Measurements from ENCODE around the gene SETBP1.

The SETBP1 gene

DNA sequence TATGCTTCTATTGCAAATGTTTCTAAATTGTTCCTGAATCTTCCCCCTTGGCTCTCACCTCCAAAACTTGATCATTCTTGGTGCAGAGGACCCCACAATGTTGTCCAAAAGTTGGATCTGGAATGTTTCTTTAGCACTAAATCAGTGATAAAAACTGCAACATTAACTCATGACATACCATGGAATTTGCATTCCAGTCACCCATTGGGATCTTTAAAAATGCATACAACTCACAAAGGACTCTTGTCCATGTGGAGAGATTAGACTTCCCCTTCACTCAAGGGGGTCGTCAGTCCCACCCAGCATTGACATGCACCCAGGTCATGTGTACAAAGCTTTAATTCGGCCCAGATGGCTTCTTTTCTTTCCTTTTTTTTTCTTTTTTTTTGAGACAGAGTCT, 169.3 kb downstream of the SETBP1 start:
- no peak for DNase-seq

DNA sequence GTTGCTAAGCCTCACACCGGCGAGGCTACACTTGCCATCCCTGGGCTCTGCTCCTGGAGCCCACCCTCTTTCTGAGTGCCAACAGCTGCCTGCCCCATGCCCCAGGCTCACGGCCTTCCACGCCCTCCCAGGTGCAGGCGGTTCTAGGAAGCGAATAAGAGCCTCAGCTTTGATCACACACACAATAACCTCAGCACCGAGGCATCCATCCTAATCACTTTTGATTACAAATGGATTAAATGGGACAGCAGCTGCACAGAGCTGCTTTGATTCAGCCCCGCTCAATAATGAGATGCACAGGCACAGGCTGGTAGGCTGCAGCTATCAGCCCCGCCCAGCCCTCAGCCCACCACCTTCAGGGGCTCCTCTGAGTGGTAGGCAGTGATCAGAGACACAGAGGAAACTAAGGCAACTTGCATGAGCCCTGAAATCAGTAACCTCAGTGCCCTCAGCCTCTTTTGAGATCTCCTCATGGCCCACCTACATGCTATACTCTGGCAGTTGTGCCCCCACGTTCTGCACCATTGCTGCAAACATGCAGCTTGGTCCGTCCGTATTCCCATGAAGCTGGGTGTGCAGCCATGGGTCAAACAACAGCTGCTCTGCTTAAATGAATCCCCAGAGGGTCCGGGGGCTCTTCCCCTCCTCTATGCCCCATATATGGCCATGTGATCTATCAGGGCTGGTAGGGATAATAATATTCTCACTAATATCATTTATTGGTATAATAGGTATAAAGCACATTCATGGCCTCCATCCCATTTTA, 171.4 kb downstream of the SETBP1 start:
- no peak for DNase-seq

GRCh38 chr18:44852818-44853217, 172.1 kb downstream of the SETBP1 start:
- DNase-seq: no peak

DNA sequence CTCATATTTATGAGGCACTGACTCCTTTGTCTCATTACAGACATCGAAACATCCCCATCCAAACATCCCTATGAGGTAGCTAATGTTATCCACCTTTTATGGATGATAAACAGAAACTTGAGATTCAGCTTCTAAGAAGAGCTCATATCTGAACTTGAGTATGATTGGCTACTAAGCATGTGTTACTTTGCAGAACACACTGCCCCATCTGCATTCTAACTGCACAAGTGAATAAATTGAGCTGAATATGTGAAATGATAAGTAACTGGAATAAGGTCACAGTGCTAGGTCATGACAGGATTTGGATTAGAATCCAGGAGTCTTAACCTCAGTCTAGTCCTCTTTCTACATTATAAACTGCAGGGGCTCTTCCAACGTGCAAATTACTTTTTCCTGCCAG, 172.7 kb downstream of the SETBP1 start:
- DNase-seq: no peak

DNA sequence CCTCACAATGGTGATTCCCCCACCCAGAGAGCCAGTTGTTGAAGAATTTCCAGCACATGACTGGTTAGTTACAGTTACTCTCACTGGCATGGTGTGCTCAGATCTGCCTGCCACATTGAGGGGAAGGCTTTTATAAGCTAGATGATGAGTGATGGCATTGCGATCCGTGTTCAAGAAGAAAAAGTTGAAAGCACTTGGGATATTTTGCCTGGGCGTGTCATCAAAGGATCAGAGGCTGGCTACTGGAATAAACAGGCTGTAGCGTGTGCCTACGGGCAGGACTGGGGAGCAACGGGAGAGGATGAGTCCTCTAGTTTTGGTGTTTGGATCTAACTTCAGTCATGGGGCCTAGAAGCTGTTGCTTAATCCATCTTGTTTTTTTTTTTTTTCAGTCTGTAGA, 175.0 kb downstream of the SETBP1 start:
- no peak for DNase-seq

DNA sequence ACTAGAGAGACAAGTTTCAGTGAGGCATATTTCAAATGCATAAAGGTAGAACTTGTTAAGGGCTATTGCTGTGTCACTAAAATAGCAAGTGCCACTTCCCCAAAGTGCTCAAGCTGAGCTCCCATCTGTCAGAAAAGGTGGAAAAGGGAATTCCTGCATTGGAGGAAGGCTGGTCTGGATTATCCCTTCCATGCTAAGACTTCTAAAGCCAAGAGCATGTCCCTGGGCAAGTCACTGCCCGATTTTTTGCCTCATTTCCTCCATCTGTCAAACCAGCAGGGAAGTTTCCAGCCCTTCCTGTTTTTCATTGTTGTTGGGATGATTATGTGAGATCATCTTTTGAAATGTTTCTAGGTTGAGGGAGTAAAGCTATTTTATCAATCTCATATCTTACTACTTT, 175.5 kb downstream of the SETBP1 start:
- no peak for DNase-seq

DNA sequence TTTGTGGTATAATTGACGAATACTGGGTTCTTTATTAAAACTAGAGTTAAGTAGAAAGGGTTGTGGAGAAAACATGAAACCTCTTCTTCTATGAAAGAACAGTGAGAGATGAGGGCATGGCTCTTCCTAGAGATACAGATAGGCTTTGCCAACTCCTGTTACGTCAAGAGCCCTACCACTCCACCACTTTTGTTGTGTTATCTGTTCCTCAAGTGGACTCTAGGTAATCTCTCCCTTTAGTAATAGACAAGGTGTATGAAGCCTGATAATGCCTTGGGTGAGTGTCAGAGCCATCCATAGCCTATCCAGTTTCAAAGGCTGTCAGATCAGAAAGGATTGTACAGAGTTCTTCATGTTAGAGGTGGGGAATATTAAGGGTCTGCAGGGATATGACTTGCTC, 176.4 kb downstream of the SETBP1 start:
- no peak for DNase-seq

DNA sequence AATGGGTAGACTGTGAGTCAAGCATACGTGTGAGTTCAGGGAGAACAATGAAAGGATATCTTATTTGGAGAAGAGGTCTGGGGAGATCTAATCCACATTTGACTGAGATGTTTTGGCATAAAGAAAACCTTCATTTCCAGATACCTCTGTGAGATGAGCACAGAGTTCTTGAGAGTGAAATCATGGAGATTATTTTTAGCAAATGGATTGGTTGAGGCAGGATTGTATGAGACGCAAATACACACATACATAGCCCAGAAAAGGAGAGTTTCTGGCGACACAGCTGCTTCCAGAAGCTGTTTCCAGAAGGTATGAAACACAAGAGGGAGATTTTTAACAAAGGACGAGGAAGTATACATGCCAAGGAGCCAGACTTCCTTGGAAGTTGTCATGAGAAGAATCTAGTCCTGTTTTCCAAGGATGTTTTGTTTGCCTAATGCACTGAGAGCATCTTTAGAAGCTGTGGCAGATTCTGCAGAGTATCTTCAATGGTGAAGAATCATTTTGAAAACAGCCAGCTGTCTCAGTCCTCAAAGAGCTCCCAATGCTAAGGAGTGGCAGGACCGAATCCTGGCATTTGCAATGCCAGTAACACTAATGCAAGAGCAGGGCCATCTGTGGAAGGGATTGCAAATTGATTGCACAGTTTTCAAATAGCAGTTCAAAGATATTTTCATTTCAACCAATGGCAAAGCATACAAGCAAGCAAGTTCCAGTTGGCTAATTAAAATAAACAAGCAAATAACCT, 177.2 kb downstream of the SETBP1 start:
- no peak for DNase-seq

DNA sequence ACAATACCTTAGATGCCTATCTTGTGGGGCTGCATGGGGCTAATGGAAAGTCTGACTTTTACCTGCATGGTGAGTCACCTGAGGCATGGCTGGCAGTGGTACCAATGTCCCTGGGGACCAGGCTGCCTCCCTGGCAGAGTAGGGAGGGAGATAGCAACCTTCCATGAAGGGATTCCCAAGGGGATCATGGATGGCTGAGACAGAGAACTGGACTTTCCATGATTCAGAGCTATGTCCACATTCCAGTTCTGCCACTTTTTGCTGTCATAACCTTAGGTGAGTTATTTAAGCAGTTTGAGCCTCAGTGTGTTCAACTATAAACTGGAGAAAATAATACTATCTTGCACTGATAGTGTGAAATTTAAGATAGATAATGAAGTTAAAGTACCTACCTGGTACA, 178.6 kb downstream of the SETBP1 start:
- DNase-seq: no peak

DNA sequence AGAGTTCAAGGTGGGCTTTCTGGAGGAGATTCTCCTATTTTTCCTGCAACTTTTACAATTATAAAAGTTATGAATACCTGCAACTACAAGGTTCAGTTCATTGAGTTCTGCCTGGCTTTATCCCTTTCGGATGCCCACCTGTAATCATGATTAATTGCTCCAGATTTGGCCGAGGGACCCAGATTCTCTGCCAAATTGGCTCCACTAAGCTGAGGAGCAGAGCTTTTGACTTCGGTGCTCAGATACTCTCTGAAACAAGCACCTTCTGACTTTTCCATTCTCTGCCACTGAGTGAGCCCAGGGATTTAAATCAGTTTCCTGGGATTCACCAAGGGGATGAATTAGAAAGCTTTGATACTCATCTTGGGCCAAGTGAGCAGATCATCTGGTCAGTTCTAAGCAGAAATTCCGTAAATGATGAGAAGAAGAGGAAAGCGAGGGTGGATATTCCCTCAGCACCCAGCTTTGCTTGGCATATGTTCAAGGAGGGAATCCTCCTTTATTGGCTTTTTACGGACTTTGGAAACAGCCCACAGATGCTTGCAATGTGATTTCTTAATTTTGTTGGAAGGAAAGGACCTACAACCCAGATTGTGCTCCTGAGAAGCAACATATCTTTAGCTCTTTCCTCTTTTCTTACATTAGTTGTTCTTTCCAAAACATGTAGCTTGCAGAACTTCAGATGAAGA, 179.2 kb downstream of the SETBP1 start:
- DNase-seq: no peak

DNA sequence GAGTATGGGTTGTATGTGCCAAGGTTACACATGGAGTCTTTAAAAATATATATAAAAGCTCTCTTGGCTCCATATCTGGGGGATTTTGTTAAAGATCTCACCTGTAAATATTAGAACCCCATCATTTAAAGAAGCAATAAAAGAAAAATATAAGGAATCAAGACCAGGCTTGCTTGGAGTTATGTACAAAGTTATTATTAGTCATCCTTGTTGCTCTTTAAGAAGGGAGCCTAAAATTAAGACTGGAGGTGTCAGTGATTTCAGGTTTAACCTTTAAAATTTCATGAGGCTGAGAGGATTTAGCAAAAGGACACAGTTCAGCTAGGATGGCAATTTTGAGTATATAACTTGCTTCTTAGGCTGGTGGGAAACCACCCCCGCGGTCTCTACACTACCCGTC, 181.4 kb downstream of the SETBP1 start:
- DNase-seq: no peak

GRCh38 chr18:44866103-44866502, 185.4 kb downstream of the SETBP1 start:
- DNase-seq: no peak

- no peak for DNase-seq
These were observed 188.8 kb downstream of the SETBP1 start for GRCh38 chr18:44869533-44869932.

GRCh38 chr18:44870631-44871502, 190.2 kb downstream of the SETBP1 start:
- no peak for DNase-seq

DNA sequence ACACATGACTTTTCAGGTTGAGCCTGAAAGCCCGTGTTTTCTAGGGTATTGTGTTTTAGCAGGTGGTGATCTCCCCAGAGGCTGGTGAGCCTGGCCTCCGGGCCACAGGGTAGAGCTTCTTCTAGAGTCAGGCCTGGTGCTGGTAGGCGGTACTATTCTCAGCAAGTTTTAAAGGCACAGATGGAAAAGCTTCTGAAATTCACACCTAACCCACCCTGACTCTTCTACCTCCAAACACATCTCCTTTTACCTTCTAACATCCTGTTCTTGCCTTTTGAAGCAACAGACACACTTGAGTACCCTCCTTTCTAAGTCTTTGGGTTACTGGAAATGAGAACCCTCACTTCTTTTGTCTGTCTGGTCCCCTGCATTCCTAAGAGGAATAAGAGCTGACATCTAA, 191.1 kb downstream of the SETBP1 start:
- DNase-seq: no peak

- no peak for DNase-seq
These were observed 195.3 kb downstream of the SETBP1 start for GRCh38 chr18:44876024-44876423.

GRCh38 chr18:44876755-44877154, 196.1 kb downstream of the SETBP1 start:
- DNase-seq: no peak

DNA sequence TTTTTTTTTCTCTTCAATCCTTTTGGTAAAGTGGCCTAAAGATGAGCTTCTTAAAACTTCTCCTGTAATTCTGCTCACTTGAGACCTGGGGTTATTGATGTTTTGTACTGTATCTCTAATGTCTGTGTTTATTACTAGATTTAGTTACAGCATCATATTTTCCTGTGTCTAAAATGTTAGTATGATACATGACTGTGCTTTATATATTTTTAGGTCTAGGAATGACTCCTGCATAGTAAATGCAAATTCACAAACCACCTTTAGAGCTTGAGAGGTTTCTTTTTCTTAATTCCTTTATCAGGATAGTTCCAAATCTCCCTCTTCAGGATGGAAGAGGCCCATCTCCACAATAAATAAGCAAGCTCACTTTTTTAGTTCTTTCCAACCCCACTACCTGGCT, 197.6 kb downstream of the SETBP1 start:
- no peak for DNase-seq

- DNase-seq: no peak
These were observed 199.5 kb downstream of the SETBP1 start for GRCh38 chr18:44880170-44880569.

- DNase-seq: no peak
These were observed 200.9 kb downstream of the SETBP1 start for GRCh38 chr18:44881461-44882162.

DNA sequence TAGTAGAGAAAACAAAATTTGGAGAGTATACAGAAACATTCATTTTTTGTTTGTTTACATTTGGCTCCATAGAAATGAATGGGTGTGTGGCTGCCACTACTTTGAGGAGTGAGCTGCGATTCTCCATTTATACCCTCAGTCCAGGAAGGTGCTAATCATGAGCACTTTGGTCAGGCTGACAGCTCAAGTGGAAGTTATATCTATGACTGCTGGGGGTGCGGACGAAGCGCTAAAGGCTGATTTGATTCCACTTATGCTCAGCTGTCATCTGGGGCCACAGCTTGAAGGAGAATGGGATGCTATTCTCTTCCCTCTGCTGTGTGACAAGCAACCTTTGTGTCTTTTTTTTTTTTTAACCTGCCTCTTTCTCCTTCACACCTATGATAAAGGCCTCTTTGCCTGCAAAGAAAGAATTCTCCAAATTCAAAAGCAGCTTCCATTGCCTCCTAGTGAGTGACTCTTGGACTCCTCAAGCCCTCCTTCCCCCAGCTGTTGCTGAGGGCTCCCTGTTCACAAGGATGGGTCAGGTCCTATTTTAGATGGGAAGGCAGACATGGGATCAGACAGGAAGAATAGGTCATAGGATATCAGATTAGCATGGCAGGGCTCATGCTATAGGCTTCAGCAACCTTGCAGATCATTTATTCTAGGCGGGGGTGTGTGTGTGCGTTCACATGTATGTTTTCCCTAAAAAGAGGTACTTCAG, 201.6 kb downstream of the SETBP1 start:
- DNase-seq: no peak

- no peak for DNase-seq
These were observed 203.0 kb downstream of the SETBP1 start for GRCh38 chr18:44883671-44884070.
